ENCODE results near the gene FHAD1. TPM values are rescaled to one million over a fixed set of nuclear protein-coding genes. Genes with fewer than 3 reads are reported as not detected.
"Not testable (repeated sequence)": the region's sequence is repeated elsewhere in the genome, so short reads cannot be mapped to it uniquely, and the experiment has no call there.

Gene FHAD1
- total RNA-seq, 1 donor from 2014 or later = 0.13 TPM

GRCh38 chr1:15275921-15276683, 29.1 kb downstream of the FHAD1 start:
- no peak for DNase-seq (ENCODE audit: low read depth in 2 of 2)

GRCh38 chr1:15276691-15277446, 29.8 kb downstream of the FHAD1 start:
- DNase-seq (ENCODE audit: low read depth in 2 of 2) = no peak

DNA sequence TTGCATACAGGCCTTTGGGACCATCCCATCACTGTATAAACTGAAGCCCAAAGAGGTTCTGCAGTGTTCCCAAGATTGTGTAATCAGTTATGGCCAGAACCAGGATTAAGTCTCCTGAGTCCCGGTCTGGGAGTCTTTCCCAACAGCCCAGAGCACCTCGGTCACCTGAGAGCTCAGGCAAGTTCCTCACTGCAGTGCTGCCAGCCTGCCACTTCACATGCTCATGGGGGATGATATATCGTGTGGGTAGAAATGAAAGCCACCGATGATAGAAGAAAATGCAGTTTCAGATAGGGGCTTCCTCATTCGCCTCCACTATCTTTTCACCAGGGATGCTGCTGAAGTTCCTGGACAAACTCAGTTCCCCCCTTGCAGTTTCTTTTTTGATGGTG, 30.4 kb downstream of the FHAD1 start:
- no peak for DNase-seq (ENCODE audit: low read depth in 2 of 2)

- DNase-seq (ENCODE audit: low read depth in 2 of 2) = no peak
Observed at GRCh38 chr1:15277933-15278332, 30.9 kb downstream of the FHAD1 start.

DNA sequence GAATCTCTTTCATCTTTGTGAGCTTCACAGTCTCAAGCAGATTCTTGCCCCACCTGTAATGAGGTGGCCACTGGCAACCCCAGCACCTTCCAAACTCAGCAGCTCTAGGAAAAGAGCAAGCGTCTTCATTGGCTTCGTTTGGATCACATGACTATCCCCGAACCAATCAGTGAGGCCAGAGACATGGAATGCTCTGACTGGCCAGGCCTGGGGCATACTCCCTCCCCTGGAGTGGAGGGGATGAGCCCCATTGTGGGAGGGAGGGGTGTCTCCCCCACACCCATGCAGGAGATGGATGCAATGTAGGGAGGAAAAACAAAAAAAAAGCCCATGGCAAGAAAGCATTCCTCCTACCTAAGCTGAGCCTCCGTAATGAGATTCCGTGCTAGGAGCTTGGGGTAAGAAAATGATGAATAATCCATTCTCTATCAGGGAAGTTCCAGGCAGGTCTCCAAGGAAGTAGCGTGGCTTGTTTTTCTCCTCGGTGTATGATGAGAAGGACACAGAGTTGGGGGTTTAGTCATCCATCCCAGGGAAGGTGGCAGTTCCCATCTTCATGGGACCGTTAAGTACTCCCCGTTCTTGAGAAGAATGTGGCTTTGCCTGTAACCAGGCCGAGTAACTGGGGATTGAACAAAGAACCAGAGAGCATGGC, 32.7 kb downstream of the FHAD1 start:
- no peak for DNase-seq (ENCODE audit: low read depth in 2 of 2)

- no peak for DNase-seq (ENCODE audit: low read depth in 2 of 2)
Observed at GRCh38 chr1:15280416-15280815, 33.4 kb downstream of the FHAD1 start.

GRCh38 chr1:15282038-15282437, 35.0 kb downstream of the FHAD1 start:
- DNase-seq (ENCODE audit: low read depth in 2 of 2) = no peak

- DNase-seq (ENCODE audit: low read depth in 2 of 2) = no peak
Observed at GRCh38 chr1:15282810-15283474, 35.9 kb downstream of the FHAD1 start.

GRCh38 chr1:15283526-15283925, 36.5 kb downstream of the FHAD1 start:
- DNase-seq (ENCODE audit: low read depth in 2 of 2) = no peak

- DNase-seq (ENCODE audit: low read depth in 2 of 2) = no peak
Observed at GRCh38 chr1:15286452-15286851, 39.4 kb downstream of the FHAD1 start.

DNA sequence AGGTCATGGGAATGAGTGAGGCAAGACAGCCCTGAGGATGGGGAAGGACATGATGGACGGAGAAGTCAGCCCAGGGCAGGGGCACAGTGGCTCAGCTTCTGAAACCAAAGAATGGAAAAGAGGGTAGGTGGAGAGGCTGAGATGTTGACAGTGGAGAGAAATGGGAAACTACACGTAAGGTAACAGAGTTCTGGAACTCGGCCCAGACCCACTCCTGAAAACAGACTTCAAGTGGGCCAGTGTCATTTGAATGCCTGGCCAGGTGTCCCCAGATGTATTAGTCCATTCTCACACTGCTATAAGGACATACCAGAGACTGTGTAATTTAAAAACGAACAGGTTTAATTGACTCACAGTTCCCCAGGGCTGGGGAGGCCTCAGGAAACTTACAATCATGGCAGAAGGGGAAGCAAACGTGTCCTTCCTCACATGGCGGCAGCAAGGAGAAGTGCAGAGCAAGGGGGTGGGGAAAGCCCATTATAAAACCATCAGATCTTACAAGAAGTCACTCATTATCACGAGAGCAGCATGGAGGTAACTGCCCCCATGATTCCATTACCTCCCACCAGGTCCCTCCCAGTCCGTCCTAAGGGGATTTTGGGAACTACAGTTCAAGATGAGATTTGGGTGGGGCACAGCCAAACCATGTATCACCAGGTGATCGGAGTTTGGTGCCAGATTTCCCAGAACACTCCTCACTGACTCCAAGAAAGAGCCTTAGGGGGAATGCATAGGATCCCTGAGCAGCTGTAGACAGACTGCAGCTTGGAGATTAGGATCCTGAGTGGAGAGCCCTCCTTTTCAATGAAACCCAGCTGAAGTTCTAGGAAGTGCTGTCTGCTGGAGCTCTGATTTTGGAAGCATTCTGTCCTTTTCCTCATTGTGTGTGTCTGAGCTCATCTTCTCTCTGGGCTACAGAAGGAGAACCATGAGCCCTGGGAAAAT, 40.3 kb downstream of the FHAD1 start:
- no peak for DNase-seq (ENCODE audit: low read depth in 2 of 2)

- DNase-seq (ENCODE audit: low read depth in 2 of 2) = no peak
Observed at GRCh38 chr1:15288173-15288926, 41.3 kb downstream of the FHAD1 start.

DNA sequence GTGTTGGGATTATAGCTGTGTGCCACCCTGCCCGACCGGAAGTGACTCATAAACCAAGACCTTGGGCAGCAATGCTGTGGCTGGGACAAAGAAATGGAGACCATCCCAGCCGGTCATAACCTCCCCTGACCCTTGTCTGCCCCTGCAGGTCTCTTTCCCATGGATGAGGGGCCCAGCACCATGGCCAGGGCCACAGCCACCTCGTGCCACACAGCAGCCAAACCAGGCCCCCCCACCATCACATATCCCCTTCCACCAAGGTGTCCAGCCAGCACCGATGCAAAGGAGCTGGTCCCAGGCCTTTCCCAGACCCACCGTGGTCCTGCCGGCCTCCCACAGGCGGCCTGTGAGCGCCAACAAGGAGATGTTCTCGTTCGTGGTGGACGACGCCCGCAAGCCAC, 42.2 kb downstream of the FHAD1 start:
- DNase-seq (ENCODE audit: low read depth in 2 of 2) = no peak

DNA sequence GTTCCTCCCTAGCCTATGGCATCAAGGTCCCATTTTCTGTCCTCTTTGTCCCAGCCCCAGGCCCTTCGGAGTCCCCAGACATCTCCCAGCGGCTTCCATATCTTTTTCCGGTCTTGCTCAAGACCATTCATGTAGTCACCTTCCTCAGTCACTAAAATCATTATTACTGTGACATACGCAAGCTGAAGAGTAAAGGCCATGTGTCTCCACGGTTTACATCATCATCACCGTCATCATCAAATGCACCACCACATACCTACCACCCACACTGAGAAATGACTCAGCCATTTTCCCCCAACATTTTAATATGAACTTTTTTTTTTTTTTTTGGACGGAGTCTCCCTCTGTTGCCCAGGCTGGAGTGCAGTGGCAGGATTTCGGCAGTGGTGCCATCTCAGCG, 43.4 kb downstream of the FHAD1 start:
- no peak for DNase-seq (ENCODE audit: low read depth in 2 of 2)

- DNase-seq (ENCODE audit: low read depth in 2 of 2) = no peak
Observed at GRCh38 chr1:15295696-15296095, 48.7 kb downstream of the FHAD1 start.

DNA sequence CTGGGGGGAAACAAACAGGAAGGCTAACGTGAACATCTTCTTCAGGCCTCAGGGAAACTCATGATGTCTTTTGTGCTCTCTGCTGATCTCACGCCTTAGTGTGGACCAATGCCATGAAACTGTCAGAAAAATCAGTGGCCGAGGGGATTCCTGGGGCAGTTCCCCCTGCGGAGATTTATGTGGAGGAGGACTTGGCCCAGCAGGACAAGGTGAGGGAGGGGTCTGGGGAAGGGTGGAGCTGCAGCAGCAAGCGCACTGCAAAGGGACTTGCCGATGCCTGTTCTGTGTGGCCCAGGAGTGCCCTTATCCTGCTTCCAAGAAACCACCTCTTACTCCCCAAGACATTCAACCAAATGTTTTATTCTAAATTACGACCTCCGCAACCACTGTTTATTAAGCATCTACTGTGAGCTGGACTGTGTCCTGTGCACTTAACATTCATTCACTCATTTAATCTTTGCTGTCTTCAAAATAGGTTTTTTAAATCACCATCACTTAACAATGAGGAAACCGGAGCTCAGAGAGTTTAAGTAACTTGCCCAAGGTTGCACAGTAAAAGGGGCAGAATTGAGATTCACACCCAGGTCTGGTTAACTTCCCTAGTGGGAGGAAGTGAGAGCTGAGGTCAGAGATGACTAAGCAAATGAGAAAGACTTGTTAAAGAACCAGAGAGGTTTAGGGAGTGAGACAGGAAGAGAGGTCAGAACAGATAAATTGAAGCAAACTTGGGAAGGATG, 49.7 kb downstream of the FHAD1 start:
- no peak for DNase-seq (ENCODE audit: low read depth in 2 of 2)

GRCh38 chr1:15297975-15298374, 51.0 kb downstream of the FHAD1 start:
- not testable (repeated sequence) for DNase-seq (ENCODE audit: low read depth in 2 of 2)

GRCh38 chr1:15299179-15299578, 52.2 kb downstream of the FHAD1 start:
- DNase-seq (ENCODE audit: low read depth in 2 of 2) = no peak

DNA sequence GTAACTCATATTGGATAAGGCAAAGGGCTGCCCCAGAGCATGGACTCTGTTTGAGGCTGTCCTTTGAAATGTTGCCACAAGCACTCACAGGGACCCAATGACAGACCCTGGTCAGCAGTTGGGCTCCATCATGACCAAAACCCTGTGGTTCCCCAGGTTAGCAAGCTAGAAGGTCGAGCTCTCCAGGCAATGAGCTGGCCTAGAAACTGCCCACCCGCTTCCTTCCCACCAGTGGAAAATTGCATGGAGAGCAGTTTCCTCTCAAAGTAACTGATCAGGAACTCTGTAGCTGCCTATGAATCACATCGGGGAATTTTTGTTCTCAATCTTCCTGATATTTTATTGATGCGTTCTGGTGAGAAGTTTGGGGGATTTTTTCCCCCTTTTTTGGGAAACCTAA, 52.8 kb downstream of the FHAD1 start:
- DNase-seq (ENCODE audit: low read depth in 2 of 2) = peak; percentile 39 to 45

Data from dermis microvascular lymphatic vessel endothelial cell (primary cell).